GM21528 (cell line): ENCODE data around the gene MAFB.

Experiments used
- ATAC-seq: cut with Tn5 transposase; IDR thresholded peaks from one replicate; pipeline ENCODE4 v1.9.1; 2021; ENCODE audit warnings: mild to moderate bottlenecking, moderate library complexity; ENCODE audit not compliant: unreplicated experiment, low FRiP score

Gene MAFB

DNA sequence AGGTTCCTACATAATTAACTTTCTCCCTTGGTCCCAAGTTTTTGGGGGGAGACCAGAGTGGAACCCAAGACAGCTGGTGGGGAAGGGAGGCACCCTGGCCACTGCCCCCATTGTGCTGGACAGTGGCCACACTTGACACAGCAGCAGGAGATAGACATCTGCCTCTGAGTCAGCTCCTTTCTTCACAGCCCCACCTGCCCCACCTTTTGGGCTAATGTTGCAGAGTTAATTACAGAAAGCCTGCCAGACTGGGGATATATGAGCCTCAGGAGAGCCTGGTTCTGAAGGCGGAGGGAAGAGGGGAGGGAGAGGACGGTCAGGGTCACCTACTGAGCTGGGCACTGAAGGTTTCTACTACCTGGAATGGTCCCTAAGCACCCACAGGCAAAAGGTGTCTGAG, 50.6 kb downstream of the MAFB start:
- ATAC-seq = no peak

DNA sequence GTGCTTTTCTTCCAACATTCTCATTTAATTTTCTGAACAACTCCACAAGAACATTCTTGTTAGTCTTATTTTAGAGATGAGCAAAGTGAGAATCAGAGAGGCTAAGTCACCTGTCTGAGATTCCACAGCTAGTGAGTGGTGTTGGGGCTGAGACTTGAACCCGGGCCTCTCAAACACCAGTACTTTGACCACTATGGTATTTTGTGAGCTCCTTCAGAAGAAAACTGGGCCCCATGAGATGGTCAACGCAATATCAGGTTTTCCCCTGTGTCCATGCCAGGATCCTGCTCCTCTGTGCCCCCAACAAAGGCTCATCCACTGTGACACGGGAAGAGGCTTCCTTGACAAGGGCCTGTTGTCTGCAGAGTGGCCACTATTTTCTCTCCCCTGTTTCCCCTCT, 51.9 kb downstream of the MAFB start:
- ATAC-seq = no peak

GRCh38 chr20:40636486-40636885, 52.5 kb downstream of the MAFB start:
- no peak for ATAC-seq

DNA sequence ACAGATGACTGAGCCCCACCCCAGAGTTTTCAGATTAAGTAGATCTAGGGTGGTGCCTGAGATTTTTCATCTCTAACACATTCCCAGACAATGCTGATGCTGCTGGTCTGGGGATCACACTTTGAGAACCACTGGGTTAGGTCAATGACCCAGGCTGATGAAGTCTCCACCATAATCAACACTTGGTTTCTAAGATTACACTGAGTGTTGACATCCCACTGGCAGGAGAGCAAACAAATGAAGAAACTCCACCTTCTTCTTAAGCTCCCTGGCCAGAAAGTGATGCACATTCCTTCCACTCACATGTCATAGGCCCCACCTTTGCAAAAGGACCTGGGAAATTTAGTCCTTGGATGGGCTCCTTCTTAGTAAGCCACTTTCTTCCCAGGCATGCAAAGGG, 53.1 kb downstream of the MAFB start:
- ATAC-seq = no peak
